HepG2 (cell line): Measurements from ENCODE around the gene CAMK1D.

Source experiments
- ATRX ChIP-seq: sonication (generic); formaldehyde crosslinking; IDR thresholded peaks from 2 replicates; pipeline ENCODE4 v1.4.0; 2020; ENCODE audit warnings: missing genetic modification reagents, borderline replicate concordance
- GZF1 ChIP-seq: sonication (generic); formaldehyde crosslinking; IDR thresholded peaks from 2 replicates; pipeline ENCODE4 v1.5.1; 2020; ENCODE audit warnings: mild to moderate bottlenecking, missing genetic modification reagents
- SMARCC2 ChIP-seq: fragments of 450-650 bp; IDR thresholded peaks from 2 replicates; pipeline ENCODE4 v1.6.1; 2017; ENCODE audit warnings: antibody characterized with exemption, mild to moderate bottlenecking
- ZNF776 ChIP-seq: sonication (generic); formaldehyde crosslinking; IDR thresholded peaks from 2 replicates; pipeline ENCODE4 v1.4.0; 2020; ENCODE audit warnings: mild to moderate bottlenecking, missing genetic modification reagents
- TF ChIP-seq, protein P1 (sequence below): sonication (generic); formaldehyde crosslinking; IDR thresholded peaks from 2 replicates; pipeline ENCODE4 v1.4.0; 2020; ENCODE audit warnings: mild to moderate bottlenecking, missing genetic modification reagents, borderline replicate concordance
- TF ChIP-seq, protein P2 (sequence below): IDR thresholded peaks from 2 replicates; pipeline ENCODE4 v1.6.1; 2012; ENCODE audit warnings: inconsistent platforms

DNA sequence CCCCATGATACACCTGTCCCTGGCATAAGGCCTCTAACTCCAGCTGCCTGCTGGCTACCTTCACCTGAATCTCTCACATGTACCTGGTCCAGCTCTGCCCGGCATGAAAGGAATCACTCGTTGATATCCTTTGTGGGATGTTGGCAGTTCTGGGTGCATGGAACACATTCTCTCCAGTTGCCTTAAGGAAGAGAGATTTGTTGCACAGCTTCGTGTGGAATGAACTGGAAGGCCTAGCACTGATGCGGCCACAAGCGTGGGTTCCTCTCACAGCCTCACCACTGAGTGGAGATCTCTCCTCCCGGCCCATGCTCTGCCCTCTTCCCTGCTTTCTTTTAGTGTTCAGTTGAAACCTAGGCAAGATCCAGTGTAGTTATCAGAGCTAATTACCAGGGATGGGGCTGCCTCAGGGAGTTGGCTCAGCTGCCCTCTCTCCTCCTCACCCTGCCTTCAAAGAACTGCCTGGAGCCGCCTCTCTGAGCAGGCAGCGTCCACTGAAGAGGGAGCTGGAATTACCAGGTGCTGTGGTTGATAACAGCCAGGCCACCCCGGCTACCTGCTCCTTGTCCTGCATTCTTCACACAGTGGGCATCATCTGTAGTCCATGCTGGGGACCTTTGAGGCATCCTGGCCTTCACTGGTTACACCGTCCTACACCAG is 457.9 kb downstream of the CAMK1D start:
- TF ChIP-seq GZF1 (CRISPR knock-in tag) (no peak), ATRX (no peak), ZNF776 (CRISPR knock-in tag) (no peak), SMARCC2 (no peak)
- TF ChIP-seq, protein P1, sequence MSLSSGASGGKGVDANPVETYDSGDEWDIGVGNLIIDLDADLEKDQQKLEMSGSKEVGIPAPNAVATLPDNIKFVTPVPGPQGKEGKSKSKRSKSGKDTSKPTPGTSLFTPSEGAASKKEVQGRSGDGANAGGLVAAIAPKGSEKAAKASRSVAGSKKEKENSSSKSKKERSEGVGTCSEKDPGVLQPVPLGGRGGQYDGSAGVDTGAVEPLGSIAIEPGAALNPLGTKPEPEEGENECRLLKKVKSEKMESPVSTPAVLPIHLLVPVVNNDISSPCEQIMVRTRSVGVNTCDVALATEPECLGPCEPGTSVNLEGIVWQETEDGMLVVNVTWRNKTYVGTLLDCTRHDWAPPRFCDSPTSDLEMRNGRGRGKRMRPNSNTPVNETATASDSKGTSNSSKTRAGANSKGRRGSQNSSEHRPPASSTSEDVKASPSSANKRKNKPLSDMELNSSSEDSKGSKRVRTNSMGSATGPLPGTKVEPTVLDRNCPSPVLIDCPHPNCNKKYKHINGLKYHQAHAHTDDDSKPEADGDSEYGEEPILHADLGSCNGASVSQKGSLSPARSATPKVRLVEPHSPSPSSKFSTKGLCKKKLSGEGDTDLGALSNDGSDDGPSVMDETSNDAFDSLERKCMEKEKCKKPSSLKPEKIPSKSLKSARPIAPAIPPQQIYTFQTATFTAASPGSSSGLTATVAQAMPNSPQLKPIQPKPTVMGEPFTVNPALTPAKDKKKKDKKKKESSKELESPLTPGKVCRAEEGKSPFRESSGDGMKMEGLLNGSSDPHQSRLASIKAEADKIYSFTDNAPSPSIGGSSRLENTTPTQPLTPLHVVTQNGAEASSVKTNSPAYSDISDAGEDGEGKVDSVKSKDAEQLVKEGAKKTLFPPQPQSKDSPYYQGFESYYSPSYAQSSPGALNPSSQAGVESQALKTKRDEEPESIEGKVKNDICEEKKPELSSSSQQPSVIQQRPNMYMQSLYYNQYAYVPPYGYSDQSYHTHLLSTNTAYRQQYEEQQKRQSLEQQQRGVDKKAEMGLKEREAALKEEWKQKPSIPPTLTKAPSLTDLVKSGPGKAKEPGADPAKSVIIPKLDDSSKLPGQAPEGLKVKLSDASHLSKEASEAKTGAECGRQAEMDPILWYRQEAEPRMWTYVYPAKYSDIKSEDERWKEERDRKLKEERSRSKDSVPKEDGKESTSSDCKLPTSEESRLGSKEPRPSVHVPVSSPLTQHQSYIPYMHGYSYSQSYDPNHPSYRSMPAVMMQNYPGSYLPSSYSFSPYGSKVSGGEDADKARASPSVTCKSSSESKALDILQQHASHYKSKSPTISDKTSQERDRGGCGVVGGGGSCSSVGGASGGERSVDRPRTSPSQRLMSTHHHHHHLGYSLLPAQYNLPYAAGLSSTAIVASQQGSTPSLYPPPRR (CRISPR knock-in tag) = no peak
- TF ChIP-seq, protein P2, sequence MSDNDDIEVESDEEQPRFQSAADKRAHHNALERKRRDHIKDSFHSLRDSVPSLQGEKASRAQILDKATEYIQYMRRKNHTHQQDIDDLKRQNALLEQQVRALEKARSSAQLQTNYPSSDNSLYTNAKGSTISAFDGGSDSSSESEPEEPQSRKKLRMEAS = no peak
